Measurements from ENCODE around the gene RYR2.

Gene RYR2

GRCh38 chr1:237384213-237384612 lies 342.2 kb downstream of the RYR2 start:
- no peak for DNase-seq

GRCh38 chr1:237386362-237387143 lies 344.6 kb downstream of the RYR2 start:
- DNase-seq = no peak

- DNase-seq = no peak
Observed at GRCh38 chr1:237387144-237387505, 345.1 kb downstream of the RYR2 start.

GRCh38 chr1:237390823-237391222 lies 348.8 kb downstream of the RYR2 start:
- no peak for DNase-seq

GRCh38 chr1:237393632-237394031 lies 351.6 kb downstream of the RYR2 start:
- no peak for DNase-seq

GRCh38 chr1:237394281-237394680 lies 352.3 kb downstream of the RYR2 start:
- no peak for DNase-seq

GRCh38 chr1:237396426-237396825 lies 354.4 kb downstream of the RYR2 start:
- DNase-seq = no peak

GRCh38 chr1:237398751-237399150 lies 356.8 kb downstream of the RYR2 start:
- DNase-seq = no peak

GRCh38 chr1:237405912-237406311 lies 363.9 kb downstream of the RYR2 start:
- DNase-seq = no peak

GRCh38 chr1:237411621-237412020 lies 369.6 kb downstream of the RYR2 start:
- DNase-seq = no peak

- no peak for DNase-seq
Observed at GRCh38 chr1:237416924-237417655, 375.1 kb downstream of the RYR2 start.

GRCh38 chr1:237428809-237429208 lies 386.8 kb downstream of the RYR2 start:
- DNase-seq = no peak

GRCh38 chr1:237429252-237429651 lies 387.3 kb downstream of the RYR2 start:
- DNase-seq = no peak

GRCh38 chr1:237431448-237431847 lies 389.5 kb downstream of the RYR2 start:
- no peak for DNase-seq

GRCh38 chr1:237440346-237440745 lies 398.4 kb downstream of the RYR2 start:
- DNase-seq = no peak

- DNase-seq = no peak
Observed at GRCh38 chr1:237444120-237444790, 402.3 kb downstream of the RYR2 start.

- no peak for DNase-seq
Observed at GRCh38 chr1:237448042-237448441, 406.1 kb downstream of the RYR2 start.

- DNase-seq = no peak
Observed at GRCh38 chr1:237457573-237457972, 415.6 kb downstream of the RYR2 start.

- no peak for DNase-seq
Observed at GRCh38 chr1:237467320-237467719, 425.3 kb downstream of the RYR2 start.

GRCh38 chr1:237470712-237471338 lies 428.8 kb downstream of the RYR2 start:
- no peak for DNase-seq

- no peak for DNase-seq
Observed at GRCh38 chr1:237471377-237471776, 429.4 kb downstream of the RYR2 start.

- no peak for DNase-seq
Observed at GRCh38 chr1:237471956-237472355, 430.0 kb downstream of the RYR2 start.

- DNase-seq = no peak
Observed at GRCh38 chr1:237473854-237474253, 431.9 kb downstream of the RYR2 start.

Measured in NCI-H187 treated with DMSO at 0.1 percent for 48 hours (cell line).